NCI-H345 treated with DMSO at 0.1 percent for 48 hours (cell line): Measurements from ENCODE around the gene OR2S2.
"Not testable (repeated sequence)": the region's sequence is repeated elsewhere in the genome, so short reads cannot be mapped to it uniquely, and the experiment has no call there.

Experiments
- DNase-seq: peaks from one replicate; lab custom pipeline; 2025; ENCODE audit not compliant: unreplicated experiment; lab: John Stamatoyannopoulos, UW

Gene OR2S2, protein sequence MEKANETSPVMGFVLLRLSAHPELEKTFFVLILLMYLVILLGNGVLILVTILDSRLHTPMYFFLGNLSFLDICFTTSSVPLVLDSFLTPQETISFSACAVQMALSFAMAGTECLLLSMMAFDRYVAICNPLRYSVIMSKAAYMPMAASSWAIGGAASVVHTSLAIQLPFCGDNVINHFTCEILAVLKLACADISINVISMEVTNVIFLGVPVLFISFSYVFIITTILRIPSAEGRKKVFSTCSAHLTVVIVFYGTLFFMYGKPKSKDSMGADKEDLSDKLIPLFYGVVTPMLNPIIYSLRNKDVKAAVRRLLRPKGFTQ

DNA sequence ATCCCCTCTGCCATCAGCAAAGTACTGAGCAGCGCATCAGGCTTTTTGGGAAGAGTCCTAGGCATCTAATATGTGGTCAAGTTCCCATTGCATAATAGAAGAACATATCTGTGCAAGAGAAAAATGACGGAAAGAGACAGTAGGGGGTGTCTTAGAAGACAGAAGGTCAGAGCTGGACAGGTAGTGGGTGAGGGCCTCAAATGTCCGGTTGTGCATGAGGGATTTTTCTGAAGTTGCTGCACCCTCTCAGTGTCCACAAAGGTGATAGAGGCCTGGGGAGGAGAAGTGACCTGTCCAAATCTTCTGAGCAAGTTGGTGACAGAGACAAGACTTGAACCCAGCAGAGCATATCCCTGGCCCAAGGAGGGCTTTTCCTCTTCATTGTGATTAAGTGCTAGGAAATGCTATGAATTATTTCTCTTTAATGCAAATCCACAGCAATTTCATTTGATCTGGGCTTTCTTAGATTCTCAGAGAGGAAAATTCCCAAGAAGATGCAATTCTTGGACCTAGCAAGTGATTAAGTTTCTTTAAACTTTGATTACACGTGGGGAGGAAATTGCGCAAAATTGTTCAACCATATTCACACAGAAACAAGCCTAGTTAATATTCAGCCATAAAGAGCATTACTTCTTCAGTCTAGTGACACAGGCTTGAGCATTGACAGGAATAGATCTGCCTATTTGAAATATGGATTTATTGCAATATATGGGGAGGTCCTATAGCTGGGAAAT, at the start of gene OR2S2:
Gene OR2S2, minus strand, starts transcription at position 51 of the 734 bp plus-strand sequence. CDS start 56 bp downstream, outside the sequence.
- DNase-seq, result no peak

DNA sequence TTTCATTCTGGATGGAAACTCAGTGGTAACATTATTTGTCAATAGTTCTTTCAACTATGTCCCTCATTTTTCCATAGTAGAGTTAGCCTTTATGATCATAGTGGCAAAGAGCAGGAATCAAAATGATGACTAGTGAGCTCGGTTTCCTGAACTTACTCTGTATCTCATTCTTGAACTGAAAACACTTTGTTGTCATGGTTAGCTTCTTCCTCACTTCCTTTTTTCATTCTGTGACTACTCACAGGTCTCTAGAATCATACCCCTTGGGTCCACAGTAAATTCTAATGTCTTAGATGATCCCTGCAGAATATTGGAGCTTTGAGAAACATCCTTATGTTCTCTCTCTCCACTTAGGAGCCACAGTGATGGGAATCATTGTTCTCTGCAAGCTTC, 49.4 kb upstream of the OR2S2 start:
- no peak for DNase-seq

DNA sequence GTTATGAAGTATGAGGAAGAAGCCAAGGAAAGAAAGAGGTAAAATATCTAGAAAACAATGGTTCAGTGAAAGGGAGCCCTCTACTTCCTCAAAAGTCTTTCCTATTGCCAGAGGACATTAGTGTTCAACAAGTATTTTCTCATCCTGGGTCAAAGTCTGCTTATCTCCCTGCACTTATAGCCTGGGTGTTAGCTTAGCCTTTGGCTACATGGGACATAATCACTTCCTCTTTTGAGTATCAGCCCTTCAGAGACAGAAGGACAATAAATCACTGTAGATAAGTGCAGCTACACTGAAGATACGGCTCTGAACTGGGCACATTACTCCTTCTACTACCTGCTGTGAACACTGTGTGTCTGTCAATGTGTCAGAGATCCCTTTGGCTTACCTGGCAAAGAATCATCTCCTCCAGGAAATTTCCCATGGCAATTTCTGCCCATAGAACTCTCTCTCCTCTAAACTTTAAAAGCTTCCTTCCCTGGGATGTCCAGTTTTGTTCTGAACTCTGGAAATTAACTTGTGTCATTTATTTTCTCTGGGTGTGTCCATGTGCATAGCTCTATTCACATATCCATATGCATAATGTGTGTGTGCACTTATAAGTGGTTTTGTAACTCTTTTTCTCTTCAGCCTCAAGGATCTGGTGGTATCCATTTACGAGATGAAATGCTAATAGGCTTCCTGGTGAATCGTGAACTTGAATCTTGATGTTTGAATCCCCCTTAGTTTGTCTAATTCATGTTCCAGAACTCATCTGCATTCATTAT, 48.8 kb upstream of the OR2S2 start:
- no peak for DNase-seq

DNA sequence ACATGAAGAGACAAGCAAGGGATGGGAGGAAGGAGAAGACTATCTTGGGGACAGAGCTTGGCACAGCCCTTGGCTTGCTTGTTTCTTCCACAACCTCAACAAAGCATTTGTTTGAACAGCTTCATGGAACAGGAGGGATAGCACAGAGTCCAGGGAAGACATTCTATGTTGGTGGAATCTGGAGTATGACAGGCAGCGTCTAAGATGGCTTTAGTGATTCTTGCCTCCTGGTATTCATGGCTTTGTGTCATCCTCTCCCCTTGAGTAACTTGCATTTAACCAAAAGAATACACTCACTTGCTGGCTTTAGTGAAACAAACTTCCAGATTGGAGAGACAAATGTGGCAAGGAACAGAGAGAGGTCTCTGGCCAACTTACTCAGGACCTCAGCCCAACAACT, 47.9 kb upstream of the OR2S2 start:
- no peak for DNase-seq

DNA sequence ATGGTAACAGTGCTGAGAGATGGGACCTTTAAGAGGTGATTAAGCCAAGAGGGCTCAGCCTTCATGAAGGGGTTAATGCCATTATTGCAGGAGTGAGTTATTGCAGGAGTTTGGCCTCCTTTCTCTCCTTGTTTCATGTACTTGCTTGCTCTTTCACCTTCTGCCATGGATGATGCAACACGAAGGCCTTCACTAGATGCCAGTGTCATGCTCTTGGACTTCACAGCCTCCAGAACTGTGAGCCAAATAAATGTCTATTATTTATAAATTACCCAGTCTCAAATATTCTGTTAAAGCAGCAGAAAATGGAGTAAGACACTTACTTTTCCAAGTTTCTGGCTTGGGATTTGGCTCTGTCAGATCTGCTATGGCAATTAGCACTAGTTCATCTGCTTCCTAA, 40.4 kb upstream of the OR2S2 start:
- DNase-seq, result no peak

DNA sequence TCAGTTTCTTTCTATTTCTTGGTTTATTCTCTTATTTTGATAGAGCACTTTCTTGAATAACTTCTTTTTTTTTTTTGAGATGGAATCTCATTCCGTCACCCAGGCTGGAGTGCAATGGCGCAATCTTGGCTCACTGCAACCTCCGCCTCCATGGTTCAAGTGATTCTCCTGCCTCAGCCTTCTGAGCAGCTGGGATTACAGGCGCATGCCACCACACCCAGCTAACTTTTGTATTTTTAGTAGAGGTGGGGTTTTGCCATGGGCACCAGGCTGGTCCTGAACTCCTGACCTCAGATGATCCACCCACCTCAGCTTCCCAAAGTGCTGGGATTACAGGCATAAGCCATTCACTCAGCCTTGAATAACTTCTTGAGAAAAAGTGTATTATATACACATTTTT, 39.1 kb upstream of the OR2S2 start:
- DNase-seq, result not testable (repeated sequence)

DNA sequence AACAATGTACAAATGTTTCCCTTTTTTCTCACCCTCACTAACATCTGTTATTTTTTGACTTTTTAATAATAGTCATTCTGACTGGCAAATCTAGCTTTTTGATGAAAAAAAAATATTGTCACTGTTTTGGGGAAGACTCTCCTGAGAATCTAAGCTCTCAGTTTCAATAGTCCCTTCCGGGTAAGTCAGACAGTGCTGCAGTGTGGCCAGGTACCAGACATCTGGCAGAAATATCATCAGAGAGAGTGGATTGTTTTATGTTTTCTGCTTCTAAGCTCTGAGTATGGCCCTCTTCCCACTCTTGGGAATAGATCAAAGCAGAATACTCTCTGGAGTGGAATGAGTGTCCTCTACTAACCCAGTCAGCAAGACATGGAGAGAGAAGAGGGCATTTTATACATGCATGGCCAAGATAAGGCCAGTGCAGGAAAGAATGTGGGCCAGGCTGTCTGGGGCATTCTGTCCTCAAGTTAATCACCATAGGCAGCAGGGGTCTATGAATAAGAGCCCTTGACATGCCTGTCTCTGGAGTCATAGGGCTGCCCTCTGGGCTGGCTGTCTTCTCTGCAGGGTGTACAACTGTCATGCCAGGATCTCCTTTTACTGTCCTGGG, 38.5 kb upstream of the OR2S2 start:
- DNase-seq, result no peak

DNA sequence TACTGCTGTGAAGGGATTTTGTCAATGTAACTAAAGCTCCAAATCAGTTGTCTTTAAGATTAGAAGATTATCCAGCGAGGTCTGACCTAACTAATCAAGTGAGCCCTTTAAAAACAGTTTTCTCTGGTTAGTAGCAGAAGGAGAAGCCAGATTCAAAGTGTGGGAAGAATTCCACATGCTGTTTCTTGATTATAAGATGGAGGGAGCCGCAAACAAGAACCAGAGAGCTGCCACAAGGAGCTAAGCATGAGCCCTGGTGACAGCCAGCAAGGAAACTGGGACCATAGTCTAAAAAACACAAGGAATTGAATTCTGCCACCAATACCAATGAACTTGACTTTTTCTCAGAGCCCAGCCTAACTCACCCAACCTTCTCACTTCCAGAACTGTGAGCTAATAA, 37.0 kb upstream of the OR2S2 start:
- DNase-seq, result no peak

DNA sequence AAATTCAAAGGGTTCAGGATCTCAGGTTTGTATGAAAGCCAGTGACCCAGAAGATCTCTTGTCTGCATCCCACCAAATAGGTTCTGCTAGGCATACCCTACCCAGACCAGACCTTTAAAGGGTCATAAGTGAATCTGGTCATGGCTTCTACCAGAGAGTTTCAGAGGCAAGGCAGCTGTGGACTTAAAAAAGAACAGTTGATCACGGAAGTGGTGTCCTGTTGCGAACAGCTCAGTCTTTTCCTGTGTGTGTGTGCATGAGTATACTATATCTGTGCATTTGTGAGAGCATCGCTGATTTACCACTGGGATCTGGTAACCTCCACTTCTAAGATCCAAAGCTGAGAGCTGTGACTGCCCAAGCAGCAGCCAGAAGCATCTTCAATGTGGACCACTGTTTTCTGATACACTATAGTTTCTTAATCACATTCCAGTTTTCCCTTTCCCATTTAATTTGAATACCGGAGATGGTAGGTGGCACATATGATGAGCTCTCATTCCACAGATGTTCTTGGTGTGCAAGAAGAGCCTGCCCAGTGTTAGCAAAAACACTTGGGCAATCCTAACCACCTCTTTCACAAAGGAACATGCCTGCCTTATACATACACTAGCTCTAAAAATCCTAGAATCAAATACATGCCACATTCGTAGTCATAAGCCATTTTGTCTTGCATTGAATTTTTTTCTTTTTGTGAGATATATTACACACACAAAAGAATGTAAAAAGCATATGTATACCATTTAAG, 36.2 kb upstream of the OR2S2 start:
- DNase-seq, result no peak

DNA sequence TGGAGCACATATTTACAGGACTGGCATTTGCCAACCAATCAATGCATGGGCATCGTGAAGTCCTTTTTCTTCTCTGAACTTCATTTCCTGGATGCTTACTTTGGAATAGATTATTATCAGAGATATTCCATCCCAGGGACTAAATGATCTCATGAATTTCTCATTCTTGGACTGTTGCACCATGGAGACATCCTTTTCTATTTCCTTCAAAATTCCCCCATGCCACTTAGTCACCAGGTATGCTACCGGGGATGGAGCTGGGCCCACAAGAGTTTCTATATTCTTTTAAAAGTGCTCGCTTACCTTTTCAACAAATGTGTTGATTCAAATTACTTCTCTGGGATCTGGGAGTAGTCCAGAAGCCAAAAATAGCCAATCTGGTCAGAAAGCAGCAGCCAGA, 35.2 kb upstream of the OR2S2 start:
- not testable (repeated sequence) for DNase-seq

DNA sequence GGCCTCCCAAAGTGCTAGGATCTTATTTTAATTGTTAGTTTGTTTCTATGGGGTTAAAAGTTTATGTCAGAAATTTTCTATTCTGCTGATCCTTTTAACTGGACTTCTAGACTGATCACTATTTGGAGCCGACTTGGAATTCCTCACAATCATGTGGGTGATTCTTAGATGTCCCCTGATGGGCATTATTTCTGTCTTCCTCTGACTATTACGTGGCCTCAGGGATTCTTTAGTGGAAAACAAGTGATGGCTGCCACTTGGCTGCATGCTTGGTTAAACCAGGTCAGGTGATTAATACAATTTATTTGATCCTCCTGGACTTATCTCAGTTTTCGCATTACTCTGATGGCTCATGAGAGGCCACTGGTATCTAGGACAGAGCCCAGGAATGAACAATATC, 32.2 kb upstream of the OR2S2 start:
- no peak for DNase-seq

DNA sequence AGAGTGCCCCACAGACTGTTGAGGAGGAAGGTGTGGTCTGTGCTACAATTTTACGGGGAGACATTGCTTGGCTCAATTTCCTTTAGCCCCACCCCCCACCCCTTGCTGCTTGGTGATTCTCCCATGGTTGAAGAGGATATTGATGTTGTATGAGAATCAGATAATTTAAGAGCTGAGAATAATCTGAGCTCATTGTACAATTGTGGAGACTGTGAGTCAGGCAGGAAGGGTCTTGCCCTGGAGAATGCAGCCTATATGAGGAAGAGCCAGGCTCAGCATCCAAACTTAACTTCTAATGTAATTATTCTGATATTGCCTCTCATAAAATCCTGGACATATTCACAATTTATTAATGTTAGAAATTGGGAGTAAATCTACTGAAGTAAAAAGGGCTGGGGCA, 26.1 kb upstream of the OR2S2 start:
- DNase-seq, result no peak

DNA sequence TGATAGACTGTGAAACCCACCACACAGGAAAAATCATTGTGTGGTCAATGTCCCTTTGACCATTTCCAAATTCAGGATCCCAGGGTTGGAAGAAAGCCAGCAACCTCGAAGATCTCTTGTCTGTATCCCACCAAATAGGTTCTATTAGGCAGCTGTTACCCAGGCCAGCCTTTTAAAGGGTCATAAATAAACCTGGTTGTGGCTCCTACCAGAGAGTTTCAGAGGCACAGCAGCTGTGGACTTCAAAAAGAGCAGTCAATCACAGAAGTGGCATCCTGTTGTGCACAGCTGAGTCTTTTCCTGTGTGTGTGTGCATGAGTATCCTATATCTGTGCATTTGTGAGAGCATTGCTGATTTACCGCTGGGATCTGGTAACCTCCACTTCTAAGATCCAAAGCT, 23.7 kb upstream of the OR2S2 start:
- no peak for DNase-seq

DNA sequence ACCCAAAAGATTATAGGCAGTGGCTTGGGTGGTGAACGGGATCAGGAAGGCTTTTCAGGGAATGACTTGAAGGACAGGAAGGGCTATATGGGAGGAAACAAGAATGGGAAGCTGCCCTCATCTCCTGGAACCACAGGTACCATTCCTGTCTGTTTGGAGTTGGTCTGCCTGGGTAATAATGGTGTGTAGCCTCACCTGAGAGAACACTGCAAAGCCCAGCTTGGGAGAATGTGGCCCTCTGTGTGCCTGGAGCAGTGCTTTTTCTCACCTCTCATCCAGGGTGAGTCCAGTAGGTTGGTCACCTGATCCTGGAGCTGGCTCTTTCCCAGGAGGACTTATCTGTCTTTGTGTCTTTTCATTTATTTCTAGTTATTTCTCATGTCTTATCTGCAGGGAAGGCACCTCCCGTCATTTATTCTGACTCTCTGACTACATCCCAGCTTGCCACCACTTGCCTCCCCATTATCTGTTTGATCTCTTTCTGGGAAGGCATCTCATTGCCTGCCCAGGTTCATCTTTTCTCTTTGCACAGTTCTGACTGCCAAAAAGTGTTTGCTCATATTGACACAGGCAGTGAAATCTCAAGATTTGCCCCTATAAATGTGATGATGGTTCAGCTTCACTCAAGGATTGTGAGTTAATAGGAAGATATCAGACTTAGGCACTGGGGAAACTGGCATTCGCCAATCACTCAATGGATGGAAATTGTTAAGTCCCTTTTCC, 22.5 kb upstream of the OR2S2 start:
- DNase-seq, result no peak

DNA sequence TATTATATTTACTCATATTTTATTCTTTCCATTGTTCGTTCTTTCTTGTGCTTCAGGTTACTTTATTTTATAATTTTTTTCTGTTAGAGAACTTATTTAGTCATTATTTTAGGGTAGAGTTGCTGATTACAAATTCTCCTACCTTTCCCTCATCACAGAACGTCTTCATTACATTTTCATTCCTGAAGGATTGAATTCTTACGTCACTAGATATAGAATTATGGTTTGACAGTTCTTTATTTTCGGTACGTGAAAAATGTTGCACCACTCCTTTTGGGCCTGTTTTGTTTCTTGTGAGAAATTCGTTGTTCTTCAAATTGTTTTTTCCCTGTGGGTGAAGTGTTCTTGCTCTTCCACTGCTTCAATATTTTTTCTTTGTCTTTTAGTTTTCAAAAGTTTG, 20.8 kb upstream of the OR2S2 start:
- no peak for DNase-seq

DNA sequence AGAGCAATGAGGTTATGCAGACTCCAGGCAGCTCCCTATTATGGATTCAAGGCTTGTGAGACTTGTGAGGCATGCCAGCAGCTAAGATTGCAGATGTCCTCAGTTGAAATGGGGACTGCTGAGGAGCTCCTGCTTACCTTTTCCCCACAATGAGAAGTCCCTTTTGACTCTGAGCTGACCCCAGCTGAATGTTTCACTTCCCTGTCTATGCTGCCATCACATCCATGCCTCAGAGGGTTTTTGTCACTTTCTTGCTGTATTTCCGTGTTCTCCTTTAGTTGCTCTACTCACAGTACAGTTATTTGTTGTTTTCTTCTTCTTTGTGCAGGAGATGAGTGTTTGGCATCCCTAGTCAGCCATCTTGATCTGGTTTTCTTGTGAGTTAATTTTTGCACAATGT, 18.8 kb upstream of the OR2S2 start:
- no peak for DNase-seq

DNA sequence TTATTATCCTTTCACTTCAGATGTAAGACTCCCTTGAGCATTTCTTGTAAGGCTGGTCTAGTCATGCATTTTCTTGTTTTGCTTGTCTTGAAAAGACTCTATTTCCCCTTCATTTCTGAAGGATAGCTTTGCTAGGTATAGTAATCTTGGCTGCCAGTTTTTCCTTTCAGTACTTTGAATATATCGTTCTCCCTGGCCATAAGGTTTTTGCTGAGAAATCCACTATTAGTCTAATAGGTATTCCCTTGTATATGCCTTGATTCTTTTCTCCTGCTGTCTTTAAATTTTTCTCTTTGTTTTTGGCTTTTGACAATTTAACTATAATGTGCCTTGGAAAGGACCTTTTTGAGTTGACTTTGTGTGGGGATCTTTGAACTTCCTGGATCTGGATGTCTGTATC, 16.8 kb upstream of the OR2S2 start:
- DNase-seq, result no peak

DNA sequence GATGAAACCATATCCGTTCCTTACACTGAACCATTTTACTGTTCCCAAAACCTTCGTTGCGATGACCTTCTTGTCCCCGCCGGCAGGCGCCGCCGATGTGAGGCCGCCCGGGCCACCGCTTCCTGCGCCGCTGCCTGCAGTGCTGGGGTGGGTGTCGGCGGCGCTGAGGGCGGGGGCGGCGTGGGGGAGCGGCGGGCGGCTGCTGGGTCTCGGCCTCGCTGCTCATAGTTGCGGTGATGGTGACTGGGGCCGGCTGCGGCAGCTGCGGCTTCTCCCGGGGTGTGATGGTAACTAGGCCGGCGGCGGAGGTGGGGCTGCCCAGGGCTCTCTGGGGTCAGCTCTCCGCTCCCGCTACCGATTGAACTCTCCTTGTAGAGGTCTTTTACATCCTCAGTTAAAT, 14.1 kb upstream of the OR2S2 start:
- no peak for DNase-seq

DNA sequence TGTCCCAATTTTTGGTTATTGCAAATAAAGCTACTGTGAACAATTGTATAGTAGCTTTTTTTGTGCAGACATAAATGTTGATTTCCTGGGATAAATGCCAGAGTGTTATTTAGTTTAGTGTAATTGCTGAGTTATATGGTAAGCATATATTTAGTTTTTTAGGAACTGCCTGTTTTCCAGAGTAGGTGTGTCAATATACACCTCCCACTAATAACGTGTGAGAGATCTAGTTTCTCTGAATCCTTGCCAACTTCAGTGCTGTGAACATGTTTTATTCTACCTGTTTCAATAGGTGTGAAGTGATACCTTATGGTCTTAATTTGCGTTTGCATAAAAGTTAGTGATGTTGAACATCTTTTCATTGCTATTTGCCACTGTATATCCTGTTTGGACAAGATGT, 9.1 kb upstream of the OR2S2 start:
- DNase-seq, result no peak

DNA sequence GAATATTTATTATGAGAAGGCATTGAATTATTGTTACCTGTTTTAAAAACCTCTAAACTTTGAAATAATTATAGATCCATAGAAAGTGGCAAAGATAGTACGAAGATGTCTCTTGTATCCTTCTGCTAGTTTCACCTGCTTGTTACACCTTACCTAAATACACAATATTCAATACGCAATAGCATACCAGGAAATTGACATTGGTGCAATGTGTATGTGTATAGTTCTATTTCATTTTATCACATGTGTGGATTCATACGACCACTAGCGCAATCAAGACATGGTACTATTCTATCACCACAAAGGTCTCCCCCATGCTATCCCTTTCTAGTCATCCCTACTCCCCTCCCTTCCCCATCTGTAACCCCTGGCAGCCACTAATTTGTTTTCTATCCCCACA, 8.5 kb upstream of the OR2S2 start:
- no peak for DNase-seq
